ENCODE results near the gene NRG3.
"Not testable (repeated sequence)": the region's sequence is repeated elsewhere in the genome, so short reads cannot be mapped to it uniquely, and the experiment has no call there.

NRG3 gene

GRCh38 chr10:82319562-82319961 is 444.6 kb downstream of the NRG3 start:
- no peak for DNase-seq (ENCODE audit: low read depth)
- H3K4me3 ChIP-seq (ENCODE audit: low read depth, low read length): no peak overlapping the region
- TF ChIP-seq CTCF (IDR thresholded peaks at IDR 0.05; ENCODE audit: insufficient read depth, low read depth, low read length, missing control alignments): no peak

- no peak for TF ChIP-seq CTCF (IDR thresholded peaks at IDR 0.05; ENCODE audit: insufficient read depth, low read depth, low read length, missing control alignments)
- DNase-seq (ENCODE audit: low read depth): no peak
- H3K4me3 ChIP-seq (ENCODE audit: low read depth, low read length): no peak overlapping the region
Measured at GRCh38 chr10:82321724-82322123, 446.7 kb downstream of the NRG3 start.

- TF ChIP-seq CTCF (IDR thresholded peaks at IDR 0.05; ENCODE audit: insufficient read depth, low read depth, low read length, missing control alignments): no peak
- DNase-seq (ENCODE audit: low read depth): no peak
- H3K4me3 ChIP-seq (ENCODE audit: low read depth, low read length): no peak overlapping the region
Measured at GRCh38 chr10:82331716-82332115, 456.7 kb downstream of the NRG3 start.

GRCh38 chr10:82335831-82336230 is 460.8 kb downstream of the NRG3 start:
- TF ChIP-seq CTCF (IDR thresholded peaks at IDR 0.05; ENCODE audit: insufficient read depth, low read depth, low read length, missing control alignments): no peak
- DNase-seq (ENCODE audit: low read depth): no peak
- H3K4me3 ChIP-seq (ENCODE audit: low read depth, low read length): no peak overlapping the region

- TF ChIP-seq CTCF (IDR thresholded peaks at IDR 0.05; ENCODE audit: insufficient read depth, low read depth, low read length, missing control alignments): no peak
- no peak overlapping the region for H3K4me3 ChIP-seq (ENCODE audit: low read depth, low read length)
Measured at GRCh38 chr10:82340166-82340565, 465.2 kb downstream of the NRG3 start.

GRCh38 chr10:82349590-82349989 is 474.6 kb downstream of the NRG3 start:
- not testable (repeated sequence) for DNase-seq (ENCODE audit: low read depth); H3K4me3 ChIP-seq (ENCODE audit: low read depth, low read length)

More at GRCh38 chr10:82340166-82340565, 465.2 kb downstream of the NRG3 start:
- no peak for DNase-seq (ENCODE audit: low read depth)

GRCh38 chr10:82353381-82353780 is 478.4 kb downstream of the NRG3 start:
- no peak for TF ChIP-seq CTCF (IDR thresholded peaks at IDR 0.05; ENCODE audit: insufficient read depth, low read depth, low read length, missing control alignments)
- no peak for DNase-seq (ENCODE audit: low read depth)
- no peak overlapping the region for H3K4me3 ChIP-seq (ENCODE audit: low read depth, low read length)

Measured in GM12865 (cell line).